ENCODE measurements around the gene SLC2A11. TPM values are rescaled to one million over a fixed set of nuclear protein-coding genes. Genes with fewer than 3 reads are reported as not detected.

The SLC2A11 gene
- total and polyA plus RNA-seq, 10 of the 15 experiments (the other 5 are each of a cell fraction or from before 2014, with no cell fraction given): 0.98 to 18.3 (median 8.6) TPM

DNA sequence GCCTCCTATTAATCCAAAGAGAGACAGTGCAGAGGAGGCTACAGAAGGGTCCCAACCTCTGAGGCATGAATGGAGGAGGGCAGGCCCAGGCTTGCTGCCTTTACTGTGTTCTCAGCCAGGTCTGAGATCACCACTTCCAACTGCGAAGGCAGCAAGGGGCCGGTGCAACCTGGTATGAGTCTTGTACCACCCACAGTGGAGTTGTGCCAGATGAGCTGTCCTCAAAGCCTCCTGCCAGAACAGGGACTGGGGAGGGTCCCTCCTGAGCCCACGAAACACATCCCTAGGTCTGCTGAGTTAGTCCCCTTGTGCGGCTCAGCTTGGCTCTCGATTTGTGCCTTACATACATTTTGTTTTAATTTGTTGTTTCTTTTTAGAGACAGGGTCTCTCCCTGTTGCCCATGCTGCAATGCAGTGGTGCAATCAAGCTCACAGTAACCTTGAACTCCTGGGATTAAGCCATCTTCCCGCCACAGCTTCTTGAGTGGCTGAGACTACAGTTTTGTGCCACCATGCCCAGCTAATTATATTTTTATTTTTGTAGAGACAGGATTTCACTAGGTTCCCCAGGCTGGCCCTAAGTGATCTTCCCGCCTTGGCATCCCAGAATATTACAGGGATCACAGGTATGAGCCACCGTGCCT lies 45.8 kb downstream of the SLC2A11 start:
- no TSS peak for BruUV-seq (replicated peaks)

More for the DNA sequence above, 45.8 kb downstream of the SLC2A11 start:
- RAD21 ChIA-PET (ENCODE audit: unreplicated experiment): no interaction called here
- Histone ChIP-seq H3K79me2 (ENCODE audit: control insufficient read depth, insufficient read depth, low read length) (no peaks in the 10 kb centered on the region), H3K36me3 (ENCODE audit: control insufficient read depth in 2 of 2, insufficient read depth in 2 of 2, low read length in 1 of 2) (no peaks in the 10 kb centered on the region), H3K4me3 (no peak overlapping the region), H3K9ac (ENCODE audit: control insufficient read depth, insufficient read depth, low read length) (no peak overlapping the region), H3K4me1 (ENCODE audit: control insufficient read depth, insufficient read depth, low read length) (no peaks in the 10 kb centered on the region), H3K27me3 (replicated peaks in 1 of 2; ENCODE audit: control insufficient read depth in 2 of 2, insufficient read depth in 2 of 2, low read length in 1 of 2) (no peaks in the 10 kb centered on the region), H3K4me2 (ENCODE audit: control insufficient read depth, insufficient read depth) (no peak overlapping the region), H2AFZ (ENCODE audit: control insufficient read depth, low read depth, low read length) (no peak overlapping the region), H3K9me3 (replicated peaks; ENCODE audit: control insufficient read depth, insufficient read depth, low read length) (no peaks in the 10 kb centered on the region), H3K27ac (ENCODE audit: control insufficient read depth, insufficient read depth) (no peak overlapping the region), H4K20me1 (ENCODE audit: control insufficient read depth, insufficient read depth) (no peaks in the 10 kb centered on the region)
- FAIRE-seq: no peak
- no peak for DNase-seq (ENCODE audit: low read depth, low spot score)
- in situ Hi-C loops (cut with MboI) (no loop called here), intact Hi-C loops (cut with micrococcal nuclease; ENCODE audit: unreplicated experiment) (no loop called here)
- POLR2A ChIA-PET: no interaction called here
- CTCF ChIA-PET: interaction anchor here (0.8 to 1.3 kb wide), 2 partner anchors 9 to 40 kb away, joined by 3 to 4 read pairs; partner anchors contain the start of gene MIF
- WGBS (ENCODE audit: insufficient coverage, insufficient replicate concordance, low lambda C conversion rate, missing lambda C conversion rate): 99% methylated on average over 8 of the region's 8 CpGs
- TF ChIP-seq ZNF274 (IDR thresholded peaks at IDR 0.05; ENCODE audit: insufficient read depth, insufficient read length) (no peak), MEF2B (IDR thresholded peaks at IDR 0.05; ENCODE audit: partially characterized antibody, poor library complexity, severe bottlenecking) (no peak), ATF7 (IDR thresholded peaks at IDR 0.05; ENCODE audit: low read depth) (no peak), HCFC1 (IDR thresholded peaks at IDR 0.05; ENCODE audit: low read length) (no peak), ZNF207 (IDR thresholded peaks at IDR 0.05; ENCODE audit: borderline replicate concordance) (no peak), EP300 (IDR thresholded peaks at IDR 0.05; ENCODE audit: borderline replicate concordance in 1 of 2, control insufficient read depth in 1 of 2, low read depth in 2 of 2, low read length in 2 of 2) (no peak), HDAC2 (IDR thresholded peaks at IDR 0.05) (no peak), PAX8 (IDR thresholded peaks at IDR 0.05) (no peak), STAT3 (IDR thresholded peaks at IDR 0.05; ENCODE audit: low read depth, low read length) (no peak), SIX5 (IDR thresholded peaks at IDR 0.05; ENCODE audit: low read depth, low read length, severe bottlenecking) (no peak)
- TF ChIP-seq, protein P1, sequence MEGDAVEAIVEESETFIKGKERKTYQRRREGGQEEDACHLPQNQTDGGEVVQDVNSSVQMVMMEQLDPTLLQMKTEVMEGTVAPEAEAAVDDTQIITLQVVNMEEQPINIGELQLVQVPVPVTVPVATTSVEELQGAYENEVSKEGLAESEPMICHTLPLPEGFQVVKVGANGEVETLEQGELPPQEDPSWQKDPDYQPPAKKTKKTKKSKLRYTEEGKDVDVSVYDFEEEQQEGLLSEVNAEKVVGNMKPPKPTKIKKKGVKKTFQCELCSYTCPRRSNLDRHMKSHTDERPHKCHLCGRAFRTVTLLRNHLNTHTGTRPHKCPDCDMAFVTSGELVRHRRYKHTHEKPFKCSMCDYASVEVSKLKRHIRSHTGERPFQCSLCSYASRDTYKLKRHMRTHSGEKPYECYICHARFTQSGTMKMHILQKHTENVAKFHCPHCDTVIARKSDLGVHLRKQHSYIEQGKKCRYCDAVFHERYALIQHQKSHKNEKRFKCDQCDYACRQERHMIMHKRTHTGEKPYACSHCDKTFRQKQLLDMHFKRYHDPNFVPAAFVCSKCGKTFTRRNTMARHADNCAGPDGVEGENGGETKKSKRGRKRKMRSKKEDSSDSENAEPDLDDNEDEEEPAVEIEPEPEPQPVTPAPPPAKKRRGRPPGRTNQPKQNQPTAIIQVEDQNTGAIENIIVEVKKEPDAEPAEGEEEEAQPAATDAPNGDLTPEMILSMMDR (IDR thresholded peaks at IDR 0.05 in 2 of 3, conservative IDR thresholded peaks at IDR 0.05 in 1 of 3; ENCODE audit: control insufficient read depth in 2 of 3, extremely low read depth in 1 of 3, insufficient read depth in 1 of 3, low read depth in 3 of 3, low read length in 3 of 3): no peak
- no peak for ATAC-seq
- SMC1A ChIA-PET (ENCODE audit: uncharacterized antibody, unreplicated experiment): no interaction called here

Data from GM12878 (cell line).